ENCODE measurements around the gene PPP6R2.
"Not testable (repeated sequence)": the region's sequence is repeated elsewhere in the genome, so short reads cannot be mapped to it uniquely, and the experiment has no call there.

PPP6R2 gene

GRCh38 chr22:50318698-50319411 is 24.3 kb upstream of the PPP6R2 start:
- no peak for FAIRE-seq

GRCh38 chr22:50319503-50319951 is 23.6 kb upstream of the PPP6R2 start:
- no peak for FAIRE-seq

DNA sequence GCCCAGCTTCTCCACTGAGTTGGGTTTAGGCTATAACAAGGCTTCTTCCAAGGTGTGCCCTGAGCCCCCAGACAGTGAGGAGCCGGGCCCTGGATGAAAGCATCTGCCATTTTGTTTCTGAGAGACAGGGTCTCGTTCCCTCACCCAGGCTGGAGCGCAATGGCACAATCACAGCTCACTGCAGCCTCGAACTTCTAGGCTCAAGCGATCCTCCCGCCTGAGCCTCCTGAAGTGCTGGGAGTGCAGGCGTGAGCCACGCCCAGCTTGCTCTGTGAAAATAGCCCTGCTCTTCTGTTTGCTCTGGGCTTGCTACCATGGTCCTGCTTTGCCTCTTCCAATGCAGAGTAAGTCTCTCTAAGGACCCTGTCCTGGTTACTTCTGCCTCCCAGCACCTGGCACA is 23.0 kb upstream of the PPP6R2 start:
- FAIRE-seq: no peak

GRCh38 chr22:50320671-50321325 is 22.3 kb upstream of the PPP6R2 start:
- FAIRE-seq: no peak

DNA sequence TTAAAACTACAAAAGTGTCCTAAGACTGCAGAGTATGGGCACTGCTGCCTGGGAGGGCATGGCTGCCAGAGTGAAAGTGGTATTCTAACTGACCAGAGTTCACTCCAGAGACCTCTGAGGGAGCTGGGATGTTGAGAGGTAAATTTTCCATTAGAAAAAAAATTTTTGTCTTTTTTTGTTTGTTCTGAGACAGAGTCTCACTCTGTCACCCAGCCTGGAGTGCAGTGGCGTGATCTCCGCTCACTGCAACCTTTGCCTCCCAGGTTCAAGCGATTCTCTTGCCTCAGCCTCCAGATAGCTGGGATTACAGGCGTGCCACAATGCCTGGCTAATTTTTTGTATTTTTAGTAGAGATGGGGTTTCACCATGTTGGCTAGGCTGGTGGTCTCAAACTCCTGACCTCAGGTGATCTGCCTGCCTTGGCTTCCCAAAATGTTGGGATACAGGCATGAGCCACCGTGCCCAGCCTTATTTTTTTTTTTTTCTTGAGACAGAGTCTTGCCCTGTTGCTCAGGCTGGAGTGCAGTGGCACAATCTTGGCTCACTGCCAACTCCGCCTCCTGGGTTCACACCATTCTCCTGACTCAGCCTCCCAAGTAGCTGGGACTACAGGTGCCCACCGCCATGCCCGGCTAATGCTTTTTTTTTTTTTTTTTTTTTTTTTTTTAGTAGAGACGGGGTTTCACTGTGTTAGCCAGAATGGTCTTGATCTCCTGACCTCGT is 20.6 kb upstream of the PPP6R2 start:
- not testable (repeated sequence) for FAIRE-seq

DNA sequence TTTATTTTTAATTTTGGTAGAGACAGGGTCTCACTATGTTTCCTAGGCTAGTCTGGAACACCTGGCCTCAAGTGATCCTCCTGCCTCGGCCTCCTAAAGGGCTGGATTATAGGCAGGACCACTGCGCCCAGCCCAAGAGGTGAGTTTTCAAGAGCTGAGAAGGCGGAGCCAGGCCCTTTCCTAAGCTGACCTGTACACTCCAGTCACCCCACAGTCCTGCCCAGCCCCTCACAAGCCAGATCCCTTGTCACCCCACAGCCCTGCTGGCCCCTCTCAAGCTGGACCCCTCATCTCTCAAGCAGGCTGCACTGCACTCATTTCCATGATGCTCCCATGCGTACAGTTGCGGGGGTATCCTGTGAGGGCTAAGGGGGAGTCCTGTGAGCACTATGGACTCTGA is 19.2 kb upstream of the PPP6R2 start:
- FAIRE-seq: no peak

DNA sequence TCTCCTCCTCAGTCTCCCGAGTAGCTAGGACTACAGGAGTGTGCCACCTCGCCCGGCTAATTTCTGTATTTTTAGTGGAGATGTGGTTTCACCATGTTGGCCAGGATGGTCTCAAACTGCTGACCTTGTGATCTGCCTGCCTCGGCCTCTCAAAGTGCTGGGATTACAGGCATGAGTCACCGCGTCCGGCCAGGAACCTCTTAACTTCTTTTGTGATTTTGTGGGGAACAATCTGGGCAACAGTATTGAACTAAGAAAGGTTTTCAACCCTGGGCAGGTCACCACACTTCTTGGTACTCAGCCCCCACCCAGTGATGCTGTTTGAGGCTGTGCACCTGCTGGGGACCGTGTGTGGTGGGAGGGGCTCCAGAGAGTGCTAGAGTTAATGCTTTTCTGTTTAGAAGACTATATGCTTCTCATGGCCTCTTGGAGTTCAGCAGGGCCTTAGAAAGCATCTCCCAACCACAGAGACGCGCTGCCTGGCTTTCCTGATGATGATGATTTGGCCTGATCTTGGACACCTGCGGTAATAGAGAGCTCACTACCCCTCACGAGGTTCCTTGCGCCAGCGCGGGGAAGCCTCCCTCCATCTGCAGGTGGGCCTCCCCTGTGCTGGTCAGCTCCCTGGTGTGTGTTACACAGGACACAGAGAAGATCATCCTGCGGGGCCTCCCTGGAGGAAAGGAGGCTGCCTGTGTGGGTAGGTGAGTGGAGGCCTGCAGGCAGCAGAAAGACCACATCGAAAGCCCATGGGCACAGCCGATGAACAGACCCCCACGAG is 17.5 kb upstream of the PPP6R2 start:
- FAIRE-seq: no peak

- no peak for FAIRE-seq
Measured at GRCh38 chr22:50326225-50326955, 16.7 kb upstream of the PPP6R2 start.

GRCh38 chr22:50326956-50327710 is 16.0 kb upstream of the PPP6R2 start, which contains the start of gene DENND6B:
Gene DENND6B, minus strand, starts transcription at chr22:50327012. Its CDS starts 24 bp downstream, at chr22:50326988.
- FAIRE-seq: no peak

DNA sequence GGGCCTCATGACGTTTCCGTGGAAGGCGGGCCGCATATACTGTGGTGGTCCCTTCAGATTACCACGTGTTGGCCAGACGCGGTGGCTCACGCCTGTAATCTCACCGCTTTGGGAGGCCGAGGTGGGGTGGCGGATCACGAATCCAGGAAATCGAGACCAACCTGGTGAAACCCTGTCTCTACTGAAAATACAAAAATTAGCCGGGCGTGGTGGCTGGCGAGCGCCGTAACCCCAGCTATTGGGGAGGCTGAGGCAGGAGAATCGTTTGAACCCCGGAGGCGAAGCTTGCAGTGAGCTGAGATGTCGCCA is 15.5 kb upstream of the PPP6R2 start:
- no peak for FAIRE-seq

GRCh38 chr22:50329236-50329635 is 13.9 kb upstream of the PPP6R2 start:
- no peak for FAIRE-seq

- not testable (repeated sequence) for FAIRE-seq
Measured at GRCh38 chr22:50334433-50334832, 8.7 kb upstream of the PPP6R2 start.

GRCh38 chr22:50337262-50338041 is 5.7 kb upstream of the PPP6R2 start:
- FAIRE-seq: no peak

- FAIRE-seq: no peak
Measured at GRCh38 chr22:50338042-50338573, 5.0 kb upstream of the PPP6R2 start.

GRCh38 chr22:50338860-50339462 is 4.2 kb upstream of the PPP6R2 start:
- no peak for FAIRE-seq

DNA sequence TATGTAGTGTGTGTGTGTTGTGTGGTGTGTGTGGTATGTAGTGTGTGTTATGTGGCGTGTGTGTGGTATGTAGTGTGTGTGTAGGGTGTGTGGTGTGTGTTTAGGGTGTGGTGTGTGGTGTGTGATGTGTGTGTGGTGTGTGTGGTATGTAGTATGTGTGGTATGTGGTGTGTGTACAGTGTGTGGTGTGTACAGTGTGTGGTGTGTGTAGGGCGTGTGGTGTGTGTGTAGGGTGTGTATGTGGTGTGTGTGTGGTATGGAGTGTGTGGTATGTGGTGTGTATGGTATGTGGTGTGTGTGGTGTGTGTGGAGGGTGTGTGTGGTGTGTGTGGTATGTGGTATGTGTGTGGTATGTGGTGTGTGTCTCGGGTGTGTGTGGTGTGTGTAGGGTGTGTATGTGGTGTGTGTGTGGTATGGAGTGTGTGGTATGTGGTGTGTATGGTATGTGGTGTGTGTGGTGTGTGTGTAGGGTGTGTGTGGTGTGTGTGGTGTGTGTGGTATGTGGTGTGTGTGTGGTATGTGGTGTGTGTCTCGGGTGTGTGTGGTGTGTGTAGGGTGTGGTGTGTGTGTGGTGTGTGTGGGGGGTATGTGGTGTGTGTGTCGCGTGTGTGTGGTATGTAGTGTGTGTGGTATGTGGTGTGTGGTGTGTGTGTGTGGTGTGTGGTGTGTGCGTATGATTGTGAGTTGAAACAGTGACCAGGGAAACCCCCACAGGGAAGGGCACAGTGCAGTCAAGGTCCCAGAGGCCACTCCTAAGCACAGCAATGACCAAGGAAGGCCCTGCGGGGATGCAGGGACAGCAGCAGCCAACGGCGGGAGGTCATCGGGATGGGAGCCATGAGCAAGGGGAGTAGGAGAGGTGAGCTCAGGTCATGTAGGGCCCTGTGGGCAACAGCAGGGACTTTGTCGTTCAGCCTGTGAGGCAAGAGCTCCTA is 2.9 kb upstream of the PPP6R2 start:
- no peak for FAIRE-seq

GRCh38 chr22:50341977-50342650 is 1.0 kb upstream of the PPP6R2 start:
- FAIRE-seq: peak; percentile 86

DNA sequence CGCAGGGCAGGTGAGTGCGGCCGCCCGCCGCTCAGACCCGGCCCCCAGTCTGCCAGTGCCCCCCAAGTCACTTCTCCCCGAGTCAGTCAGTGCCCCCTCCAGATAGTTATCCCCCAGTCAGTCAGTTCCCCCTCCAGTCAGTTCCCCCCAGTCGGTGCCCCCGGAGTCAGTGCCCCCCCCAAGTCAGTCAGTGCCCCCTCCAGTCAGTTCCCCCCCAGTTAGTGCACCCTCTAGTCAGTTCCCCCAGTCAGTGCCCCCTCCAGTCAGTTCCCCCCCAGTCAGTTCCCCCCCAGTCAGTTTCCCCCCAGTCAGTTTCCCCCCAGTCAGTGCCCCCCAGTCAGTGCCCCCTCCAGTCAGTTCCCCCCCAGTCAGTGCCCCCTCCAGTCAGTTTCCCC is 411 bp downstream of the PPP6R2 start:
- no peak for FAIRE-seq
